Neuronal stem cell (in vitro differentiated cells): ENCODE measurements around the gene AGER.

Experiments used
- DNase-seq: peaks from one replicate; pipeline ENCODE4 v3.0.0-alpha.2; 2013; ENCODE audit warnings: low spot score
- H2AFZ ChIP-seq: one replicate; pipeline ENCODE4 v1.6.1; 2013; ENCODE audit warnings: mild to moderate bottlenecking, low read length, inconsistent platforms
- H2AK5ac ChIP-seq: 2 replicates; pipeline ENCODE4 v1.6.1; 2013; ENCODE audit warnings: low read depth, mild to moderate bottlenecking, inconsistent platforms, low read length, moderate library complexity, mixed read lengths
- H2BK120ac ChIP-seq: 2 replicates; pipeline ENCODE4 v1.6.1; 2013; ENCODE audit warnings: low read depth, mild to moderate bottlenecking, inconsistent platforms, low read length, moderate library complexity, mixed read lengths
- H2BK12ac ChIP-seq: one replicate; pipeline ENCODE4 v1.6.1; 2013; ENCODE audit warnings: low read length, inconsistent platforms
- H2BK15ac ChIP-seq: 2 replicates; pipeline ENCODE4 v1.6.1; 2013; ENCODE audit warnings: mild to moderate bottlenecking, low read length, inconsistent platforms, mixed read lengths
- H2BK5ac ChIP-seq: one replicate; pipeline ENCODE4 v1.6.1; 2013; ENCODE audit warnings: inconsistent platforms, mild to moderate bottlenecking, low read length, moderate library complexity
- H3K14ac ChIP-seq: one replicate; pipeline ENCODE4 v1.6.1; 2013; ENCODE audit warnings: low read length, inconsistent platforms
- H3K18ac ChIP-seq: 2 replicates; pipeline ENCODE4 v1.6.1; 2013; ENCODE audit warnings: low read length, inconsistent platforms
- H3K23ac ChIP-seq: 2 replicates; pipeline ENCODE4 v1.6.1; 2013; ENCODE audit warnings: low read depth, mild to moderate bottlenecking, mixed read lengths, low read length, inconsistent platforms; ENCODE audit not compliant: poor library complexity
- H3K27ac ChIP-seq: replicated peaks from 3 replicates; pipeline ENCODE4 v1.5.1; 2013; ENCODE audit warnings: low read length, inconsistent platforms
- H3K27me3 ChIP-seq, 3 experiments: 2 replicates each; pipeline ENCODE4 v1.6.1; 2013; ENCODE audit warnings: low read length in 3 of 3, mild to moderate bottlenecking in 2 of 3, inconsistent platforms in 1 of 3, low read depth in 1 of 3, mixed read lengths in 1 of 3, moderate library complexity in 1 of 3; ENCODE audit not compliant: control insufficient read depth in 3 of 3, insufficient read depth in 3 of 3
- H3K36me3 ChIP-seq, 2 donors: replicated peaks in 1 of 2; 2 replicates each; pipeline ENCODE4 v1.6.1; 2013; ENCODE audit warnings: low read length in 2 of 2; ENCODE audit not compliant: control insufficient read depth in 2 of 2, insufficient read depth in 2 of 2
- H3K4ac ChIP-seq: 2 replicates; pipeline ENCODE4 v1.6.1; 2013; ENCODE audit warnings: inconsistent platforms, mild to moderate bottlenecking, low read length, moderate library complexity
- H3K4me1 ChIP-seq, 2 donors: 1 replicate in 1 of 2; 2 replicates in 1 of 2; pipeline ENCODE4 v1.6.1; 2013; ENCODE audit warnings: low read length in 2 of 2, low read depth in 1 of 2; ENCODE audit not compliant: control insufficient read depth in 2 of 2, insufficient read depth in 1 of 2
- H3K4me2 ChIP-seq: one replicate; pipeline ENCODE4 v1.6.1; 2013; ENCODE audit warnings: mild to moderate bottlenecking, low read length, inconsistent platforms; ENCODE audit not compliant: insufficient read depth, poor library complexity, severe bottlenecking
- H3K4me3 ChIP-seq, 2 donors: 2 replicates each; pipeline ENCODE4 v1.5.1; 2013; ENCODE audit warnings: low read length in 2 of 2, mild to moderate bottlenecking in 2 of 2, inconsistent platforms in 1 of 2, moderate library complexity in 1 of 2
- H3K79me1 ChIP-seq: one replicate; pipeline ENCODE4 v1.6.1; 2013; ENCODE audit warnings: low read depth, mild to moderate bottlenecking, inconsistent platforms, low read length, moderate library complexity
- H3K9ac ChIP-seq: one replicate; pipeline ENCODE4 v1.6.1; 2013; ENCODE audit warnings: mild to moderate bottlenecking, low read depth, low read length, inconsistent platforms; ENCODE audit not compliant: poor library complexity
- H3K9me3 ChIP-seq, 2 donors: replicated peaks in 1 of 2; 2 replicates each; pipeline versions ENCODE3 to v1.6.1; 2013; ENCODE audit warnings: low read length in 2 of 2, mild to moderate bottlenecking in 2 of 2, inconsistent platforms in 1 of 2, low read depth in 1 of 2, mixed read lengths in 1 of 2, moderate library complexity in 1 of 2; ENCODE audit not compliant: control insufficient read depth in 2 of 2, insufficient read depth in 1 of 2
- H4K8ac ChIP-seq: one replicate; pipeline ENCODE4 v1.6.1; 2013; ENCODE audit warnings: low read depth, mild to moderate bottlenecking, inconsistent platforms, low read length, moderate library complexity
- H4K91ac ChIP-seq: one replicate; pipeline ENCODE4 v1.6.1; 2013; ENCODE audit warnings: low read length, low read depth, mild to moderate bottlenecking, inconsistent platforms; ENCODE audit not compliant: poor library complexity
- WGBS, 2 donors: extraction: QIAGEN DNeasy Blood & Tissue Kit; methylation state at CpG; one replicate each; pipeline ENCODE4 v1.1.7; 2013; ENCODE audit warnings: missing lambda C conversion rate in 2 of 2, mixed read lengths in 1 of 2; ENCODE audit not compliant: insufficient read length in 2 of 2, insufficient replicate concordance in 1 of 2; ENCODE audit errors: extremely low coverage in 2 of 2; 5-methylcytosine and 5-hydroxymethylcytosine counted together

Gene AGER

DNA sequence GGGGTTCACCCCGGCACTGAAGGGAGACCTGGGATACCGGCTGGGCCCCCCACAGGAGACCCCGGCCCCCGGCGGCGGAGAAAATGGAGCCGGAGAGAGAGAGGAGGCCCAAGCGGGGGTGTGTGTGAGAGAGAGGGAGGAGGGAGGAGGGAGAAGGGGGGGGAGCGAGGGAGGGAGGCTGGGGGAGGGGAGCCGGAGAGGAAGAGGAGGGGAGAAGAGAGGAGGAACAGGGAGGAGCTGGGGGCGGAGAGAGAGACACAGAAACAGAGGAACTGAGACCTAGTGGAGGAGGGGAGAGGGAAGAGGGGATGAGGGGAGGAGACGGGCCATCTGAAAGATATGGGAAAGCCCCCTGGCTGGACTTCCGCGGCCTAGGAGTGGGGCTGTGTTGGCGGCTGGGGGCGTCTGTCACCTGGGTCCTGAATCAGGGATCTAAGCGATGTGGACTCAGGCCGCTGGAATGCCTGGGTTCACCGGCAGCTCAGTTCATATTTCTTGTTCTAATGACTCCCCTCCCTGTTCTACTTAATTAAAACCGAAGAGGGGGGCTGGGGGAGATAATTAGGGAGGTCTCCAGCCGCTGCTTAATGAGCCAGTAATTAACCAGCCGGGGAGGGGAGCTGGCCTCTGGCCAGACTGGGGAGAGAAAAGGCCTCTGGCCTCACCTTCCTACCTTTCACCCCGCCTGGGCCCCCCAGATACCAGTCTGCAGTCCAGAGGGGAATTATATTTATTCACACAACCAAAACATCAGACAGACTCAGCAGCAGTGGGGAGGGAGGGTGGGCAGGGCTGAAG lies 6.2 kb upstream of the AGER start, which contains the start of gene PBX2:
Gene PBX2 (minus strand): TSS at position 149 of the 798 bp plus-strand sequence. CDS start 287 bp downstream, outside the sequence.
- peak within 1 kb of the TSS; percentile 97 for H2BK15ac ChIP-seq
- peak within 1 kb of the TSS; percentile 96 for H2BK5ac ChIP-seq
- H3K36me3 ChIP-seq, result peaks cover 14 to 28% of the 10 kb centered on the region in 2 donors
- no peak within 1 kb of the TSS for H4K91ac ChIP-seq
- no peaks in the 10 kb centered on the region for H3K27me3 ChIP-seq
- WGBS, 2 donors, result no CpG with 5 or more reads among the region's 23 CpGs
- H3K27ac ChIP-seq, result peak within 1 kb of the TSS; percentile 98
- peaks cover 7% of the 10 kb centered on the region for H3K79me1 ChIP-seq
- H2BK120ac ChIP-seq, result peak within 1 kb of the TSS; percentile 43
- H3K4me3 ChIP-seq, result peak within 1 kb of the TSS; percentile 75 to 88
- peak within 1 kb of the TSS; percentile 31 for H3K23ac ChIP-seq
- H2AK5ac ChIP-seq, result peak within 1 kb of the TSS; percentile 59
- H3K14ac ChIP-seq, result peak within 1 kb of the TSS; percentile 31
- DNase-seq, result peak; percentile 84
- H3K4me2 ChIP-seq, result peak within 1 kb of the TSS; percentile 92
- peak within 1 kb of the TSS; percentile 82 for H3K9ac ChIP-seq
- peak within 1 kb of the TSS; percentile 92 for H3K18ac ChIP-seq
- peaks cover 30 to 31% of the 10 kb centered on the region in 2 donors for H3K4me1 ChIP-seq
- H3K4ac ChIP-seq, result peak within 1 kb of the TSS; percentile 78
- H3K9me3 ChIP-seq, result no peaks in the 10 kb centered on the region
- no peak within 1 kb of the TSS for H4K8ac ChIP-seq
- H2AFZ ChIP-seq, result peak within 1 kb of the TSS; percentile 76
- H2BK12ac ChIP-seq, result no peak within 1 kb of the TSS

DNA sequence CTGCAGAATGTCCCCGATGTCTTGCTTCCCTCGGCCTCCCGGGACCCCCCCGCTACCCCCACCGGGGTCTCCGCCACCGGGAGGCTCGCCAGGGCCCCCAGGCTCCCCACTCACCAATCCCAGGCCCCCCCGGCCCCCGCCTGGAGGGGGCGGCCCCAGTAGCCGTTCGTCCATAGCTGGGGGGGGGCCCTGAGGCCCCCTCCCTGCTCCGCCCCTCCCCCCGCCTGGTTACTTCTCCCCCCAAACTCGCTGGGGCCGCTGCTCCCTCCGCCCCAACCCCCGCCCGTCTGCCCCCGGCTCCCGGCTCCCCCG lies 5.6 kb upstream of the AGER start:
- Histone ChIP-seq H3K79me1 (peaks cover 7% of the 10 kb centered on the region), H4K91ac (no peak overlapping the region), H2BK15ac (peak overlapping the region; percentile 64), H2AFZ (peak overlapping the region; percentile 49), H2BK5ac (peak overlapping the region; percentile 96), H3K9ac (peak overlapping the region; percentile 78), H3K14ac (no peak overlapping the region), H2AK5ac (peak overlapping the region; percentile 59), H3K4me1 (peaks cover 25 to 29% of the 10 kb centered on the region in 2 donors), H3K18ac (peak overlapping the region; percentile 92), H3K4ac (no peak overlapping the region), H3K4me2 (peak overlapping the region; percentile 92), H3K23ac (no peak overlapping the region), H4K8ac (no peak overlapping the region), H3K36me3 (peaks cover 14 to 28% of the 10 kb centered on the region in 2 donors), H2BK12ac (no peak overlapping the region), H2BK120ac (peak overlapping the region; percentile 43), H3K27me3 (no peaks in the 10 kb centered on the region), H3K4me3 (peak overlapping the region; percentile 75 to 88), H3K9me3 (no peaks in the 10 kb centered on the region), H3K27ac (peak overlapping the region; percentile 82)
- WGBS, 2 donors, result no CpG with 5 or more reads among the region's 23 CpGs
- DNase-seq, result no peak

DNA sequence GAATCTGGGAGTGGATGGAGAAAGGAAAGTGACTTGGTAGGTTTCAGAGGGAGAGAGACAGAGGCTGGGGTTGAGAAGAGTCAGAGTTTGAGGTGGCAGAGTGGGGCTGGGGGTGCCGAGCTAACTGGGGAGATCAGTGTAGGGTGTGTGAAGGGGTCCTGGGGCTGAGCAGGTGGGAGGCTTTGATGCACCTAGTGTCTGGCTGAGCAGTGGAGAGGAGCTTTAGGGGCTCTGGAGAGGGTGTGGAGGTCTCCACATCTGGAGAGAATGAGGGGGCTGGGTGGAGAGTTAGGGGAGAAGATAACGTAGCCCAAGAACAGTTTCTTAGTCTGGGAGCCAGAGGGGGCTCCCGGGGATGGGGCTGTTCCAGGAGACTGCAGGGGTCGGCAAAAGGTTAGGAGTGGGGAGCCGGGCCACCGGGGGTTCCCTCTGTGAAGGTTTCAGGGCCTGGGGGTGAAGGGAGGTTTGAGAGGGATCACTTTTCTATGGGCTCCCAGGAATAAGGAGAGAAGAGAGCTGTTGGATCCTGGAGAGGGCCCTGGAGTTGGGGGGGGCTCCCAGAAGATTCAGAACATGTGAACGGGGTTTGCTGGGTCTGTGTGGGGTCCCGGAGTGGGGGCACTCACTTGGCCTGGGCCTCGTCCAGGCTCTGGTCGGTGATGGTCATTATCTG lies 5.2 kb upstream of the AGER start:
- peaks cover 7% of the 10 kb centered on the region for H3K79me1 ChIP-seq
- no peak for DNase-seq
- H3K9me3 ChIP-seq, result no peaks in the 10 kb centered on the region
- H3K9ac ChIP-seq, result peak overlapping the region; percentile 82
- peak overlapping the region; percentile 96 for H2BK5ac ChIP-seq
- no peak overlapping the region for H3K23ac ChIP-seq
- peak overlapping the region; percentile 92 for H3K4me2 ChIP-seq
- no peaks in the 10 kb centered on the region for H3K27me3 ChIP-seq
- peak overlapping the region; percentile 43 for H2BK120ac ChIP-seq
- peak overlapping the region; percentile 82 for H3K27ac ChIP-seq
- peak overlapping the region; percentile 78 for H3K4ac ChIP-seq
- H2AFZ ChIP-seq, result no peak overlapping the region
- H4K91ac ChIP-seq, result no peak overlapping the region
- no peak overlapping the region for H4K8ac ChIP-seq
- H3K14ac ChIP-seq, result peak overlapping the region; percentile 31
- H3K18ac ChIP-seq, result peak overlapping the region; percentile 92
- peak overlapping the region; percentile 64 for H2BK15ac ChIP-seq
- H3K36me3 ChIP-seq, result peaks cover 14 to 31% of the 10 kb centered on the region in 2 donors
- no CpG with 5 or more reads among the region's 10 CpGs for WGBS, 2 donors
- H2BK12ac ChIP-seq, result no peak overlapping the region
- H2AK5ac ChIP-seq, result peak overlapping the region; percentile 59
- peak overlapping the region; percentile 75 to 88 for H3K4me3 ChIP-seq
- H3K4me1 ChIP-seq, result peaks cover 23 to 29% of the 10 kb centered on the region in 2 donors
